GM23338 (cell line): ENCODE results near the gene SFRP5.

Source experiments
- EZH2 ChIP-seq: fragments of 200-600 bp; sonication (generic); IDR thresholded peaks from one replicate; pipeline ENCODE4 v1.8.0; 2017; ENCODE audit warnings: antibody characterized with exemption, mild to moderate bottlenecking, low read depth; ENCODE audit not compliant: unreplicated experiment
- JUNB ChIP-seq: IDR thresholded peaks from one replicate; pipeline ENCODE4 v1.6.1; 2016; ENCODE audit warnings: antibody characterized with exemption; ENCODE audit not compliant: unreplicated experiment
- POLR2AphosphoS5 ChIP-seq: IDR thresholded peaks from 2 replicates; pipeline ENCODE4 v1.6.1; 2016; ENCODE audit warnings: antibody characterized with exemption, low read depth
- STAT1 ChIP-seq: IDR thresholded peaks from one replicate; pipeline ENCODE4 v1.6.1; 2016; ENCODE audit warnings: antibody characterized with exemption; ENCODE audit not compliant: unreplicated experiment
- TF ChIP-seq, protein P1 (sequence below), 2 experiments: fragments of 200-600 bp in 1 of 2; sonication (generic) in 1 of 2; conservative IDR thresholded peaks; 2 replicates each; pipeline versions ENCODE4 v1.5.1 to v1.6.1; 2016 to 2017; ENCODE audit warnings: antibody characterized with exemption in 2 of 2, low read depth in 2 of 2, mild to moderate bottlenecking in 2 of 2, moderate library complexity in 1 of 2
- TF ChIP-seq, protein P2 (sequence below): IDR thresholded peaks from one replicate; pipeline ENCODE4 v1.6.1; 2018; ENCODE audit warnings: antibody characterized with exemption; ENCODE audit not compliant: unreplicated experiment
- TF ChIP-seq, protein P3 (sequence below): fragments of 250-450 bp; sonication (Bioruptor Pico); IDR thresholded peaks from 2 replicates; pipeline ENCODE4 v1.5.0; 2020; ENCODE audit warnings: mild to moderate bottlenecking, moderate library complexity

DNA sequence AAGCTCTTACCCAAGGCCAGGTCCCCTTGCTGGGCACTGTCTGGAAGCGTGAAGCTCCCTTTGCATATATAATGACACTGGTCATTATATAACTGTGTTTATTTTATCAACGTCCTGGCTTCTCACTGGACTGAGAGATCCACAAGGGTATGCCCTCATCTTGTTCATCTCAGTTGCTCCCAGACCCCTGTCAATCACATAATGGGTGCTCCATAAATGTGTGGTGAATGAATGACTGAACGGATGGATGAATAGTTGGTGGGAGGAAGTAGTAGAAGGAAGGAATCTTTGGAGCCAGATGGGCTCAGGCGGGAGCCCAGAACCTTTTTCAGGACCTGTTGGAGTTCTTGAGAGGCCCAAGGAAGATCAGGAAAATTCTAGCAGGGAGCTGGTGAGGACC is 7.7 kb upstream of the SFRP5 start:
- no peak for TF ChIP-seq POLR2AphosphoS5
- TF ChIP-seq STAT1, result no peak
- TF ChIP-seq, protein P1, sequence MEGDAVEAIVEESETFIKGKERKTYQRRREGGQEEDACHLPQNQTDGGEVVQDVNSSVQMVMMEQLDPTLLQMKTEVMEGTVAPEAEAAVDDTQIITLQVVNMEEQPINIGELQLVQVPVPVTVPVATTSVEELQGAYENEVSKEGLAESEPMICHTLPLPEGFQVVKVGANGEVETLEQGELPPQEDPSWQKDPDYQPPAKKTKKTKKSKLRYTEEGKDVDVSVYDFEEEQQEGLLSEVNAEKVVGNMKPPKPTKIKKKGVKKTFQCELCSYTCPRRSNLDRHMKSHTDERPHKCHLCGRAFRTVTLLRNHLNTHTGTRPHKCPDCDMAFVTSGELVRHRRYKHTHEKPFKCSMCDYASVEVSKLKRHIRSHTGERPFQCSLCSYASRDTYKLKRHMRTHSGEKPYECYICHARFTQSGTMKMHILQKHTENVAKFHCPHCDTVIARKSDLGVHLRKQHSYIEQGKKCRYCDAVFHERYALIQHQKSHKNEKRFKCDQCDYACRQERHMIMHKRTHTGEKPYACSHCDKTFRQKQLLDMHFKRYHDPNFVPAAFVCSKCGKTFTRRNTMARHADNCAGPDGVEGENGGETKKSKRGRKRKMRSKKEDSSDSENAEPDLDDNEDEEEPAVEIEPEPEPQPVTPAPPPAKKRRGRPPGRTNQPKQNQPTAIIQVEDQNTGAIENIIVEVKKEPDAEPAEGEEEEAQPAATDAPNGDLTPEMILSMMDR (conservative IDR thresholded peaks at IDR 0.05; ENCODE audit: low read depth in 2 of 2), result no peak
- TF ChIP-seq, protein P2, sequence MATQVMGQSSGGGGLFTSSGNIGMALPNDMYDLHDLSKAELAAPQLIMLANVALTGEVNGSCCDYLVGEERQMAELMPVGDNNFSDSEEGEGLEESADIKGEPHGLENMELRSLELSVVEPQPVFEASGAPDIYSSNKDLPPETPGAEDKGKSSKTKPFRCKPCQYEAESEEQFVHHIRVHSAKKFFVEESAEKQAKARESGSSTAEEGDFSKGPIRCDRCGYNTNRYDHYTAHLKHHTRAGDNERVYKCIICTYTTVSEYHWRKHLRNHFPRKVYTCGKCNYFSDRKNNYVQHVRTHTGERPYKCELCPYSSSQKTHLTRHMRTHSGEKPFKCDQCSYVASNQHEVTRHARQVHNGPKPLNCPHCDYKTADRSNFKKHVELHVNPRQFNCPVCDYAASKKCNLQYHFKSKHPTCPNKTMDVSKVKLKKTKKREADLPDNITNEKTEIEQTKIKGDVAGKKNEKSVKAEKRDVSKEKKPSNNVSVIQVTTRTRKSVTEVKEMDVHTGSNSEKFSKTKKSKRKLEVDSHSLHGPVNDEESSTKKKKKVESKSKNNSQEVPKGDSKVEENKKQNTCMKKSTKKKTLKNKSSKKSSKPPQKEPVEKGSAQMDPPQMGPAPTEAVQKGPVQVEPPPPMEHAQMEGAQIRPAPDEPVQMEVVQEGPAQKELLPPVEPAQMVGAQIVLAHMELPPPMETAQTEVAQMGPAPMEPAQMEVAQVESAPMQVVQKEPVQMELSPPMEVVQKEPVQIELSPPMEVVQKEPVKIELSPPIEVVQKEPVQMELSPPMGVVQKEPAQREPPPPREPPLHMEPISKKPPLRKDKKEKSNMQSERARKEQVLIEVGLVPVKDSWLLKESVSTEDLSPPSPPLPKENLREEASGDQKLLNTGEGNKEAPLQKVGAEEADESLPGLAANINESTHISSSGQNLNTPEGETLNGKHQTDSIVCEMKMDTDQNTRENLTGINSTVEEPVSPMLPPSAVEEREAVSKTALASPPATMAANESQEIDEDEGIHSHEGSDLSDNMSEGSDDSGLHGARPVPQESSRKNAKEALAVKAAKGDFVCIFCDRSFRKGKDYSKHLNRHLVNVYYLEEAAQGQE, result no peak
- TF ChIP-seq, protein P3, sequence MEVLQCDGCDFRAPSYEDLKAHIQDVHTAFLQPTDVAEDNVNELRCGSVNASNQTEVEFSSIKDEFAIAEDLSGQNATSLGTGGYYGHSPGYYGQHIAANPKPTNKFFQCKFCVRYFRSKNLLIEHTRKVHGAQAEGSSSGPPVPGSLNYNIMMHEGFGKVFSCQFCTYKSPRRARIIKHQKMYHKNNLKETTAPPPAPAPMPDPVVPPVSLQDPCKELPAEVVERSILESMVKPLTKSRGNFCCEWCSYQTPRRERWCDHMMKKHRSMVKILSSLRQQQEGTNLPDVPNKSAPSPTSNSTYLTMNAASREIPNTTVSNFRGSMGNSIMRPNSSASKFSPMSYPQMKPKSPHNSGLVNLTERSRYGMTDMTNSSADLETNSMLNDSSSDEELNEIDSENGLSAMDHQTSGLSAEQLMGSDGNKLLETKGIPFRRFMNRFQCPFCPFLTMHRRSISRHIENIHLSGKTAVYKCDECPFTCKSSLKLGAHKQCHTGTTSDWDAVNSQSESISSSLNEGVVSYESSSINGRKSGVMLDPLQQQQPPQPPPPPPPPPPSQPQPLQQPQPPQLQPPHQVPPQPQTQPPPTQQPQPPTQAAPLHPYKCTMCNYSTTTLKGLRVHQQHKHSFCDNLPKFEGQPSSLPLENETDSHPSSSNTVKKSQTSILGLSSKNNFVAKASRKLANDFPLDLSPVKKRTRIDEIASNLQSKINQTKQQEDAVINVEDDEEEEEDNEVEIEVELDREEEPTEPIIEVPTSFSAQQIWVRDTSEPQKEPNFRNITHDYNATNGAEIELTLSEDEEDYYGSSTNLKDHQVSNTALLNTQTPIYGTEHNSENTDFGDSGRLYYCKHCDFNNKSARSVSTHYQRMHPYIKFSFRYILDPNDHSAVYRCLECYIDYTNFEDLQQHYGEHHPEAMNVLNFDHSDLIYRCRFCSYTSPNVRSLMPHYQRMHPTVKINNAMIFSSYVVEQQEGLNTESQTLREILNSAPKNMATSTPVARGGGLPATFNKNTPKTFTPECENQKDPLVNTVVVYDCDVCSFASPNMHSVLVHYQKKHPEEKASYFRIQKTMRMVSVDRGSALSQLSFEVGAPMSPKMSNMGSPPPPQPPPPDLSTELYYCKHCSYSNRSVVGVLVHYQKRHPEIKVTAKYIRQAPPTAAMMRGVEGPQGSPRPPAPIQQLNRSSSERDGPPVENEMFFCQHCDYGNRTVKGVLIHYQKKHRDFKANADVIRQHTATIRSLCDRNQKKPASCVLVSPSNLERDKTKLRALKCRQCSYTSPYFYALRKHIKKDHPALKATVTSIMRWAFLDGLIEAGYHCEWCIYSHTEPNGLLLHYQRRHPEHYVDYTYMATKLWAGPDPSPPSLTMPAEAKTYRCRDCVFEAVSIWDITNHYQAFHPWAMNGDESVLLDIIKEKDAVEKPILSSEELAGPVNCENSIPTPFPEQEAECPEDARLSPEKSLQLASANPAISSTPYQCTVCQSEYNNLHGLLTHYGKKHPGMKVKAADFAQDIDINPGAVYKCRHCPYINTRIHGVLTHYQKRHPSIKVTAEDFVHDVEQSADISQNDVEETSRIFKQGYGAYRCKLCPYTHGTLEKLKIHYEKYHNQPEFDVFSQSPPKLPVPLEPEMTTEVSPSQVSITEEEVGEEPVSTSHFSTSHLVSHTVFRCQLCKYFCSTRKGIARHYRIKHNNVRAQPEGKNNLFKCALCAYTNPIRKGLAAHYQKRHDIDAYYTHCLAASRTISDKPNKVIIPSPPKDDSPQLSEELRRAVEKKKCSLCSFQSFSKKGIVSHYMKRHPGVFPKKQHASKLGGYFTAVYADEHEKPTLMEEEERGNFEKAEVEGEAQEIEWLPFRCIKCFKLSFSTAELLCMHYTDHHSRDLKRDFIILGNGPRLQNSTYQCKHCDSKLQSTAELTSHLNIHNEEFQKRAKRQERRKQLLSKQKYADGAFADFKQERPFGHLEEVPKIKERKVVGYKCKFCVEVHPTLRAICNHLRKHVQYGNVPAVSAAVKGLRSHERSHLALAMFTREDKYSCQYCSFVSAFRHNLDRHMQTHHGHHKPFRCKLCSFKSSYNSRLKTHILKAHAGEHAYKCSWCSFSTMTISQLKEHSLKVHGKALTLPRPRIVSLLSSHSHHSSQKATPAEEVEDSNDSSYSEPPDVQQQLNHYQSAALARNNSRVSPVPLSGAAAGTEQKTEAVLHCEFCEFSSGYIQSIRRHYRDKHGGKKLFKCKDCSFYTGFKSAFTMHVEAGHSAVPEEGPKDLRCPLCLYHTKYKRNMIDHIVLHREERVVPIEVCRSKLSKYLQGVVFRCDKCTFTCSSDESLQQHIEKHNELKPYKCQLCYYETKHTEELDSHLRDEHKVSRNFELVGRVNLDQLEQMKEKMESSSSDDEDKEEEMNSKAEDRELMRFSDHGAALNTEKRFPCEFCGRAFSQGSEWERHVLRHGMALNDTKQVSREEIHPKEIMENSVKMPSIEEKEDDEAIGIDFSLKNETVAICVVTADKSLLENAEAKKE, result no peak
- no peak for TF ChIP-seq EZH2
- TF ChIP-seq JUNB, result no peak
